Activated T-helper 2 cell treated with anti-CD3 and anti-CD28 coated beads, Interferon-gamma antibody, Interleukin-2, Interleukin-4, amounts not matched to agents 10 μg/mL and 5 μg/mL and 100 μg/mL, durations not matched to agents 14 hours and 24 hours and 36 hours (primary cell): ENCODE measurements around the gene AGPAT4. TPM values are rescaled to one million over a fixed set of nuclear protein-coding genes. Genes with fewer than 3 reads are reported as not detected.

Source experiments
- DNase-seq: peaks from one replicate; pipeline ENCODE4 v3.0.0; 2021; ENCODE audit warnings: low spot score
- H3K27ac Mint-ChIP-seq: one replicate; pipeline ENCODE4 v1.8.0; 2021; ENCODE audit warnings: mixed read lengths
- H3K27me3 Mint-ChIP-seq: one replicate; pipeline ENCODE4 v1.8.0; 2021; ENCODE audit warnings: low read depth, mixed read lengths
- H3K36me3 Mint-ChIP-seq: one replicate; pipeline ENCODE4 v1.8.0; 2021; ENCODE audit warnings: low read depth, mixed read lengths
- H3K4me1 Mint-ChIP-seq: one replicate; pipeline ENCODE4 v1.8.0; 2021; ENCODE audit warnings: low read depth, mixed read lengths
- H3K4me3 Mint-ChIP-seq: one replicate; pipeline ENCODE4 v1.8.0; 2021; ENCODE audit warnings: low read depth, mild to moderate bottlenecking, moderate library complexity, mixed read lengths
- H3K9me3 Mint-ChIP-seq: one replicate; pipeline ENCODE4 v1.8.0; 2021; ENCODE audit warnings: mixed read lengths
- intact Hi-C: fragments of 100-400 bp; cut with micrococcal nuclease; formaldehyde crosslinking; loops from one replicate; pipeline ENCODE4 v1.15.1; 2023
- total RNA-seq: library from RNA; stranded (reverse); gene quantifications from 2 replicates; pipeline ENCODE4 v1.2.3, GENCODE V29; 2022

Gene AGPAT4
- total RNA-seq, 1 donor from 2014 or later = 7.3 TPM

DNA sequence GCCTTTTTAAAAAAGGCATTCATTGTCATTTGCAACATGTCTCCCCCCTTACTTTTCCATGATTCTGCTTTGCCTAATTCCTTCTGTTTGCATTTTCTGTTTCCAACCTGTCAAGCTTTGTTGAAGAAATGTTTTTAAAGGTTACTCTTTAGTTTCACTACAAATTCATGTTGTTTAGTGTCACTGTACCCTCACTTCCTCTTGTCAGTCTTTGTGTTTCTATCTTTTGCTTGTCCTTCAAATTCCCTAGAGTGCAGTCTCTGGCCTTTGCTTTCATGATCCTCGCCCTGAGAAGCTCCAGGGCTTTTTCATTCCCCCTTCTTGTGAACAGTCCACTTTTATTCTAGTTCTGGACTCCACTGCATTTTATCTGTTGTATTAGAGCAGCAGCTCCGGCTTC lies 191.6 kb downstream of the AGPAT4 start:
- no peaks in the 10 kb centered on the region for H3K9me3 Mint-ChIP-seq
- no peak overlapping the region for H3K27ac Mint-ChIP-seq
- H3K36me3 Mint-ChIP-seq = peaks cover 25% of the 10 kb centered on the region
- no peak overlapping the region for H3K4me3 Mint-ChIP-seq
- peaks cover 13% of the 10 kb centered on the region for H3K4me1 Mint-ChIP-seq
- no peaks in the 10 kb centered on the region for H3K27me3 Mint-ChIP-seq
- intact Hi-C loops = loop anchor here (10.0 kb wide), 1 partner anchor 1643 kb away; the partner anchor contains the start of genes PACRG and PRKN
- DNase-seq = no peak

DNA sequence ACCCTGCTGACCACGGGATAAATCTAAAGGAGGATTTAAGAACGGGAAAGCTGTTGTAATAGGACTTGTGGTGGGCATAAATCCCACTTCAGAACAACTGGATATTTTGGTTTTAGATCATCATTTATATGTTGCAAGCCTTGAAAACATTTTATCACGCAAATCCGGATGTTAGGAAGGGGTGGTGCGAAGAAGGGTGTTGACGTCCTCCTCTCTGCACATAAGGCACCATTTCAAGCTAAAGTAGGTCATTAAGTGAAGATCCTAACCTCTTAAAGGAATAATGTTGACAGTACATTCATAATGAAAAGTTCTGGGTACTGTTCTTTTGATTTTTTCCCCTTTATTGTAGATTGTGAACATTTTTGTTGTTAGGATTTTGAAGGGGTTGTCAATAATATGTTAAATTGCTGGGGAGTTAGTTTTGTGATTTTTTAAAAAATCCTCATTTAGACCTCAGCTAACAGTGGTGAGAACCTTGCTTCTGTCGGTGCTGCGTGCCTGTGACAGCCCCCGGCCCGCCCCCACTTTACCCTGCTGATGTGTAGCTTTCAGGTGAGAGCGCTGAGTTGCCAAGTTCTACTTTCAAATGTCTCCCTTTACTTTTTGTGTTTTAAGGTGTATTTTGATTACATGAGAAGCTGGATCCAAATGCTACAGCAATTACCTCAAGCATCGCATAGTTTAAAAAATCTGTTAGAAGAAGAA lies 193.4 kb downstream of the AGPAT4 start:
- DNase-seq = no peak
- Mint-ChIP-seq H3K9me3 (no peaks in the 10 kb centered on the region), H3K4me3 (no peak overlapping the region), H3K4me1 (peaks cover 9% of the 10 kb centered on the region), H3K27ac (peak overlapping the region; percentile 68), H3K27me3 (no peaks in the 10 kb centered on the region), H3K36me3 (peaks cover 11% of the 10 kb centered on the region)
- intact Hi-C loops = loop anchor here (2.0 to 10.0 kb wide), 2 partner anchors 88 to 1644 kb away; partner anchors contain the start of genes PACRG and PRKN
